Mucosa of descending colon (tissue), 3 donors: ENCODE results near the gene APCDD1. TPM values are rescaled to one million over a fixed set of nuclear protein-coding genes. Genes with fewer than 3 reads are reported as not detected.

Source experiments
- ATAC-seq: fragments of 200-7000 bp; cut with Tn5 transposase; one replicate; pipeline ENCODE4 v1.9.1; 2020; ENCODE audit warnings: mild to moderate bottlenecking, moderate library complexity
- DNase-seq, 3 donors: peaks; one replicate each; pipeline ENCODE4 v3.0.0-alpha.2; 2020
- H3K36me3 ChIP-seq: fragments of 200-600 bp; one replicate; pipeline ENCODE4 v1.8.0; 2021; ENCODE audit warnings: low read depth, mild to moderate bottlenecking
- H3K4me1 ChIP-seq: fragments of 200-600 bp; one replicate; pipeline ENCODE4 v1.8.0; 2021; ENCODE audit warnings: low read depth, mild to moderate bottlenecking
- H3K4me3 ChIP-seq: fragments of 200-600 bp; one replicate; pipeline ENCODE4 v1.8.0; 2021; ENCODE audit warnings: mild to moderate bottlenecking
- H3K9me3 ChIP-seq: fragments of 200-600 bp; one replicate; pipeline ENCODE4 v1.8.0; 2021; ENCODE audit warnings: mild to moderate bottlenecking
- CTCF ChIP-seq: fragments of 200-600 bp; IDR thresholded peaks from one replicate; pipeline ENCODE4 v1.8.0; 2022; ENCODE audit warnings: antibody characterized with exemption, mild to moderate bottlenecking
- intact Hi-C, 2 donors: fragments of 100-400 bp; cut with DNase I in 1 of 2; cut with micrococcal nuclease in 1 of 2; formaldehyde crosslinking; loops; one replicate each; pipeline versions ENCODE4 v1.11.0 to v1.11.1; 2022; cut with DNase I, micrococcal nuclease
- total RNA-seq, 3 donors: library from RNA; stranded (reverse); fragmentation: NEBNext Ultra II Directional in 2 of 3; extraction: Animal tissue kit (Norgen Biotek cat#: 25700) in 2 of 3; gene quantifications; one replicate each; pipeline versions ENCODE4 v1.2.1 to v1.2.4, GENCODE V29; 2021 to 2023
- donor health status: DM: no; HTN: no; CAD: no; lungs with moderate emphysema.
- donor health status: DM: no; HTN: no; CAD: no.
- donor health status: DM: no; HTN: yes; CAD: no.

Gene APCDD1
- total RNA-seq, 3 donors from 2014 or later: 3.8 to 29.7 (median 15.2) TPM

GRCh38 chr18:10432781-10433180 is 21.7 kb upstream of the APCDD1 start:
- Histone ChIP-seq H3K4me1 (no peaks in the 10 kb centered on the region), H3K4me3 (no peak overlapping the region), H3K36me3 (no peaks in the 10 kb centered on the region), H3K9me3 (no peaks in the 10 kb centered on the region)
- ATAC-seq (no peak), DNase-seq (no peak)
- no peak for TF ChIP-seq CTCF
- intact Hi-C loops: no loop called here

GRCh38 chr18:10436160-10436559 is 18.3 kb upstream of the APCDD1 start:
- H3K36me3 ChIP-seq: no peaks in the 10 kb centered on the region
- intact Hi-C loops: no loop called here
- DNase-seq (no peak), ATAC-seq (no peak)
- no peaks in the 10 kb centered on the region for H3K4me1 ChIP-seq
- no peaks in the 10 kb centered on the region for H3K9me3 ChIP-seq
- H3K4me3 ChIP-seq: no peak overlapping the region
- TF ChIP-seq CTCF: no peak

GRCh38 chr18:10437837-10438236 is 16.6 kb upstream of the APCDD1 start:
- DNase-seq (no peak), ATAC-seq (no peak)
- TF ChIP-seq CTCF: no peak
- intact Hi-C loops: no loop called here
- no peaks in the 10 kb centered on the region for H3K36me3 ChIP-seq
- H3K4me3 ChIP-seq: no peak overlapping the region
- H3K9me3 ChIP-seq: no peaks in the 10 kb centered on the region
- no peaks in the 10 kb centered on the region for H3K4me1 ChIP-seq

GRCh38 chr18:10439898-10440297 is 14.5 kb upstream of the APCDD1 start:
- Histone ChIP-seq H3K36me3 (no peaks in the 10 kb centered on the region), H3K4me3 (no peak overlapping the region), H3K4me1 (no peaks in the 10 kb centered on the region), H3K9me3 (no peaks in the 10 kb centered on the region)
- intact Hi-C loops: no loop called here
- TF ChIP-seq CTCF: no peak
- DNase-seq (no peak), ATAC-seq (no peak)

GRCh38 chr18:10440884-10441283 is 13.6 kb upstream of the APCDD1 start:
- H3K4me3 ChIP-seq: no peak overlapping the region
- intact Hi-C loops: no loop called here
- H3K4me1 ChIP-seq: no peaks in the 10 kb centered on the region
- DNase-seq (no peak), ATAC-seq (no peak)
- H3K9me3 ChIP-seq: no peaks in the 10 kb centered on the region
- no peaks in the 10 kb centered on the region for H3K36me3 ChIP-seq
- no peak for TF ChIP-seq CTCF

GRCh38 chr18:10441472-10441871 is 13.0 kb upstream of the APCDD1 start:
- ATAC-seq (no peak), DNase-seq (no peak)
- H3K4me1 ChIP-seq: no peaks in the 10 kb centered on the region
- no peak for TF ChIP-seq CTCF
- no peaks in the 10 kb centered on the region for H3K36me3 ChIP-seq
- no peaks in the 10 kb centered on the region for H3K9me3 ChIP-seq
- H3K4me3 ChIP-seq: no peak overlapping the region
- intact Hi-C loops: no loop called here
